ENCODE data around the gene TEX14.
"Not testable (repeated sequence)": the region's sequence is repeated elsewhere in the genome, so short reads cannot be mapped to it uniquely, and the experiment has no call there.

Gene TEX14

GRCh38 chr17:58688521-58688920 is 3.3 kb downstream of the TEX14 start:
- DNase-seq (ENCODE audit: low spot score) = no peak

GRCh38 chr17:58686980-58687379 is 4.9 kb downstream of the TEX14 start:
- DNase-seq (ENCODE audit: low spot score) = no peak

GRCh38 chr17:58684462-58684861 is 7.4 kb downstream of the TEX14 start:
- DNase-seq (ENCODE audit: low spot score) = not testable (repeated sequence)

GRCh38 chr17:58684003-58684402 is 7.8 kb downstream of the TEX14 start:
- DNase-seq (ENCODE audit: low spot score) = no peak

- DNase-seq (ENCODE audit: low spot score) = no peak
Measured at GRCh38 chr17:58680038-58680369, 11.8 kb downstream of the TEX14 start.

GRCh38 chr17:58679263-58680037 is 12.4 kb downstream of the TEX14 start:
- DNase-seq (ENCODE audit: low spot score) = no peak

GRCh38 chr17:58678287-58678686 is 13.6 kb downstream of the TEX14 start:
- not testable (repeated sequence) for DNase-seq (ENCODE audit: low spot score)

- DNase-seq (ENCODE audit: low spot score) = no peak
Measured at GRCh38 chr17:58677194-58677880, 14.5 kb downstream of the TEX14 start.

GRCh38 chr17:58671969-58672368 is 19.9 kb downstream of the TEX14 start:
- no peak for DNase-seq (ENCODE audit: low spot score)

GRCh38 chr17:58669853-58670252 is 22.0 kb downstream of the TEX14 start:
- DNase-seq (ENCODE audit: low spot score) = no peak

- DNase-seq (ENCODE audit: low spot score) = no peak
Measured at GRCh38 chr17:58668598-58668935, 23.3 kb downstream of the TEX14 start.

GRCh38 chr17:58667934-58668597 is 23.8 kb downstream of the TEX14 start:
- no peak for DNase-seq (ENCODE audit: low spot score)

- peak; percentile 79 for DNase-seq (ENCODE audit: low spot score)
Measured at GRCh38 chr17:58666858-58667267, 25.0 kb downstream of the TEX14 start.

GRCh38 chr17:58665946-58666857 is 25.6 kb downstream of the TEX14 start:
- no peak for DNase-seq (ENCODE audit: low spot score)

GRCh38 chr17:58664302-58664701 is 27.5 kb downstream of the TEX14 start:
- no peak for DNase-seq (ENCODE audit: low spot score)

GRCh38 chr17:58661499-58661898 is 30.3 kb downstream of the TEX14 start:
- no peak for DNase-seq (ENCODE audit: low spot score)

GRCh38 chr17:58660621-58661020 is 31.2 kb downstream of the TEX14 start:
- DNase-seq (ENCODE audit: low spot score) = no peak

GRCh38 chr17:58659714-58660084 is 32.1 kb downstream of the TEX14 start:
- DNase-seq (ENCODE audit: low spot score) = not testable (repeated sequence)

- peak; percentile 98 for DNase-seq (ENCODE audit: low spot score)
Measured at GRCh38 chr17:58658804-58659713, 32.8 kb downstream of the TEX14 start.

GRCh38 chr17:58657962-58658803 is 33.7 kb downstream of the TEX14 start:
- DNase-seq (ENCODE audit: low spot score) = peak; percentile 34
